Measurements from ENCODE around the gene CS. TPM values are rescaled to one million over a fixed set of nuclear protein-coding genes. Genes with fewer than 3 reads are reported as not detected.
"Not testable (repeated sequence)": the region's sequence is repeated elsewhere in the genome, so short reads cannot be mapped to it uniquely, and the experiment has no call there.

CS gene
- total RNA-seq, 2 donors from 2014 or later: 134 to 167 TPM

DNA sequence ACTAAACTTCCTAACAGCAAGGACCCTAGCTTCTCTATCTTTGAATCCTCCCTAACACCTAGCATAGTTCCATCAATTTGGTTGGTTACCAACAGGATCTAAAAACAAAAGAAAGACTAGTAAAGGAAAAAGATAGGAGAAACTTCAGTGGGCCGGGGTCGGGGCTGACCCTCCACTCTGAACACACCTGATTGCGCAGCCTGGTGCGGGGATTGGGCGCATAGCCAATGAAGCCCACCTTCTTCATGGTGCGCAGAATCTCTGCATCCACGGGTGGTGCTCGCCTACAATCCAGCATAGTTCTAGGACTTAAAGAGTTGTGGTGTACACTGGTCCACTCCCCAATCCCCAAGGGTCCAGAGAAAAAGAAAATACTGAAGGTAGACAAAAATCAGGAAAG, 26.0 kb upstream of the CS start:
- Histone ChIP-seq H3K27me3 (ENCODE audit: control insufficient read depth, insufficient read depth, low read length, poor library complexity, severe bottlenecking) (no peaks in the 10 kb centered on the region), H3K36me3 (ENCODE audit: control insufficient read depth, insufficient read depth, low read length) (peaks cover 15% of the 10 kb centered on the region), H3K27ac (ENCODE audit: low read depth, low read length) (no peak overlapping the region), H3K9ac (ENCODE audit: extremely low read depth, low read length, poor library complexity, severe bottlenecking) (no peak overlapping the region), H3K4me1 (ENCODE audit: control insufficient read depth, insufficient read depth, low read length) (no peaks in the 10 kb centered on the region), H3K4me3 (ENCODE audit: low read length) (no peak overlapping the region), H3K9me3 (ENCODE audit: control insufficient read depth, low read length) (no peaks in the 10 kb centered on the region)
- H3K4me3 Mint-ChIP-seq: no peak overlapping the region
- 91 to 94% methylated on average over 6 to 8 of the region's 8 CpGs for WGBS, 2 experiments (ENCODE audit: insufficient coverage in 1 of 2, insufficient read length in 1 of 2)
- peaks cover 3% of the 10 kb centered on the region for H3K4me1 Mint-ChIP-seq
- H3K9me3 Mint-ChIP-seq: no peaks in the 10 kb centered on the region
- DNase-seq: no peak
- H3K27ac Mint-ChIP-seq: no peak overlapping the region
- H3K36me3 Mint-ChIP-seq (ENCODE audit: low read depth): peaks cover 38% of the 10 kb centered on the region
- TF ChIP-seq, protein P1, sequence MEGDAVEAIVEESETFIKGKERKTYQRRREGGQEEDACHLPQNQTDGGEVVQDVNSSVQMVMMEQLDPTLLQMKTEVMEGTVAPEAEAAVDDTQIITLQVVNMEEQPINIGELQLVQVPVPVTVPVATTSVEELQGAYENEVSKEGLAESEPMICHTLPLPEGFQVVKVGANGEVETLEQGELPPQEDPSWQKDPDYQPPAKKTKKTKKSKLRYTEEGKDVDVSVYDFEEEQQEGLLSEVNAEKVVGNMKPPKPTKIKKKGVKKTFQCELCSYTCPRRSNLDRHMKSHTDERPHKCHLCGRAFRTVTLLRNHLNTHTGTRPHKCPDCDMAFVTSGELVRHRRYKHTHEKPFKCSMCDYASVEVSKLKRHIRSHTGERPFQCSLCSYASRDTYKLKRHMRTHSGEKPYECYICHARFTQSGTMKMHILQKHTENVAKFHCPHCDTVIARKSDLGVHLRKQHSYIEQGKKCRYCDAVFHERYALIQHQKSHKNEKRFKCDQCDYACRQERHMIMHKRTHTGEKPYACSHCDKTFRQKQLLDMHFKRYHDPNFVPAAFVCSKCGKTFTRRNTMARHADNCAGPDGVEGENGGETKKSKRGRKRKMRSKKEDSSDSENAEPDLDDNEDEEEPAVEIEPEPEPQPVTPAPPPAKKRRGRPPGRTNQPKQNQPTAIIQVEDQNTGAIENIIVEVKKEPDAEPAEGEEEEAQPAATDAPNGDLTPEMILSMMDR (conservative IDR thresholded peaks at IDR 0.05): no peak
- H3K27me3 Mint-ChIP-seq (ENCODE audit: insufficient read depth): no peaks in the 10 kb centered on the region

DNA sequence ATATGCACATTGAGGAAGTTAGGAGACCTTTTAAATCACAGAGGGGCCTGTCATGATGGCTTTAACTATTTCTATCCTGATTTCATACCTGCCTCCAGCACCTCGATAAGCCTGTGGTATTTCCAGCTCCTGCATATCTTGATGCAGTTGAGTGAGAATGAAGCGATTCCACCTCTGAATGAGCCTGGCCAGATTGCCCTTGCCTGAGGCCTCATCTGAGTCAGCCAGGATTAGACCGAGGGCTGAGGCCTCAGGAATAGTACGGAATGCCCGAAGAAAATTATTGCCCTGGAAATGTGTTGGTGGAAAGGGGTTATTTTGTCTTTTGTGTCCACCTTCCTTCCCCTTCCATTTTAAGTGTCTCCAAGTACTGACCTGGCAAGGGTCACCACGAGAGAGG, 24.1 kb upstream of the CS start:
- no peaks in the 10 kb centered on the region for H3K9me3 Mint-ChIP-seq
- Histone ChIP-seq H3K9ac (ENCODE audit: extremely low read depth, low read length, poor library complexity, severe bottlenecking) (no peak overlapping the region), H3K27ac (ENCODE audit: low read depth, low read length) (no peak overlapping the region), H3K9me3 (ENCODE audit: control insufficient read depth, low read length) (no peaks in the 10 kb centered on the region), H3K27me3 (ENCODE audit: control insufficient read depth, insufficient read depth, low read length, poor library complexity, severe bottlenecking) (no peaks in the 10 kb centered on the region), H3K36me3 (ENCODE audit: control insufficient read depth, insufficient read depth, low read length) (peaks cover 18% of the 10 kb centered on the region), H3K4me1 (ENCODE audit: control insufficient read depth, insufficient read depth, low read length) (no peaks in the 10 kb centered on the region), H3K4me3 (ENCODE audit: low read length) (no peak overlapping the region)
- no peak overlapping the region for H3K27ac Mint-ChIP-seq
- no peaks in the 10 kb centered on the region for H3K27me3 Mint-ChIP-seq (ENCODE audit: insufficient read depth)
- H3K36me3 Mint-ChIP-seq (ENCODE audit: low read depth): peaks cover 42% of the 10 kb centered on the region
- 90 to 94% methylated on average over 2 to 6 of the region's 6 CpGs for WGBS, 2 experiments (ENCODE audit: insufficient coverage in 1 of 2, insufficient read length in 1 of 2)
- TF ChIP-seq, protein P1 (conservative IDR thresholded peaks at IDR 0.05): no peak
- H3K4me3 Mint-ChIP-seq: no peak overlapping the region
- H3K4me1 Mint-ChIP-seq: peaks cover 3% of the 10 kb centered on the region
- DNase-seq: no peak

DNA sequence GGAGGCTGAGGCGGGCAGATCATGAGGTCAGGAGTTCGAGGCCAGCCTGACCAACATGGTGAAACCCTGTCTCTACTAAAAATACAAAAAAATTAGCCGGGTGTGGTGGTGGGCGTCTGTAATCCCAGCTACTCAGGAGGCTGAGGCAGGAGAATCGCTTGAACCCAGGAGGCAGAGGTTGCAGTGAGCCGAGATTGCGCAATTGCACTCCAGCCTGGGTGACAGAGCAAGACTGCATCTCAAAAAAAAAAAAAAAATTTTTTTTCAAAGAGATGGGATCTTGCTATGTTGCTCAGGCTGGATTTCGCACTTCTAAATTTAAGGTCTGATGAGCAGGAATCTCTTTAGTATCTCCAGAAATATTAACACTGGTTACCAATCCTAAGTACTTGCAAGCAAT, 21.5 kb upstream of the CS start:
- not testable (repeated sequence) for H3K27me3 Mint-ChIP-seq (ENCODE audit: insufficient read depth); H3K27ac Mint-ChIP-seq

DNA sequence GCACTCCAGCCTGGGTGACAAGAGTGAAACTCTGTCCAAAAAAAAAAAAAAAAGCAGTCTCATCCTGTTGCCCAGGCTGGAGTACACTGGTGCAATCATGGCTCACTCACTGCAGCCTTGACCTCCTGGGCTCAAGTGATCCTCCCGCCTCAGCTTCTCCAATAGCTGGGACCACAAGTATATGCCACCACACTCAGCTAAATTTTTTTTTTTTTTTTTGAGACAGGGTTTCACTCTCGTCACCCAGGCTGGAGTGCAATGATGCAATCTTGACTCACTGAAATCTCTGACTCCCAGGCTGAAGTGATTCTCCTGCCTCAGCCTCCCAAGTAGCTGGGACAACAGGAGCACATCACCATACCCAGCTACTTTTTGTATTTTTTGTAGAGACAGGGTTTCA, 20.9 kb upstream of the CS start:
- H3K9me3 Mint-ChIP-seq: no peaks in the 10 kb centered on the region
- no peak overlapping the region for H3K27ac Mint-ChIP-seq
- H3K36me3 Mint-ChIP-seq (ENCODE audit: low read depth): peaks cover 38% of the 10 kb centered on the region
- WGBS, 2 experiments (ENCODE audit: insufficient coverage in 1 of 2, insufficient read length in 1 of 2): 83 to 92% methylated on average over 1 to 2 of the region's 2 CpGs
- H3K4me3 ChIP-seq (ENCODE audit: low read length): no peak overlapping the region
- DNase-seq: no peak
- no peak overlapping the region for H3K4me3 Mint-ChIP-seq
- TF ChIP-seq, protein P1 (conservative IDR thresholded peaks at IDR 0.05): no peak
- H3K27ac ChIP-seq (ENCODE audit: low read depth, low read length): no peak overlapping the region
- no peaks in the 10 kb centered on the region for H3K27me3 Mint-ChIP-seq (ENCODE audit: insufficient read depth)
- no peak overlapping the region for H3K9ac ChIP-seq (ENCODE audit: extremely low read depth, low read length, poor library complexity, severe bottlenecking)
- H3K9me3 ChIP-seq (ENCODE audit: control insufficient read depth, low read length): no peaks in the 10 kb centered on the region
- H3K4me1 ChIP-seq (ENCODE audit: control insufficient read depth, insufficient read depth, low read length): no peaks in the 10 kb centered on the region
- H3K27me3 ChIP-seq (ENCODE audit: control insufficient read depth, insufficient read depth, low read length, poor library complexity, severe bottlenecking): no peaks in the 10 kb centered on the region
- peaks cover 18% of the 10 kb centered on the region for H3K36me3 ChIP-seq (ENCODE audit: control insufficient read depth, insufficient read depth, low read length)
- no peaks in the 10 kb centered on the region for H3K4me1 Mint-ChIP-seq

More for the DNA sequence above, 21.5 kb upstream of the CS start:
- not testable (repeated sequence) for H3K9me3 Mint-ChIP-seq; DNase-seq; H3K4me3 Mint-ChIP-seq; H3K9me3 ChIP-seq (ENCODE audit: control insufficient read depth, low read length); H3K4me3 ChIP-seq (ENCODE audit: low read length); H3K4me1 Mint-ChIP-seq; H3K27ac ChIP-seq (ENCODE audit: low read depth, low read length); H3K27me3 ChIP-seq (ENCODE audit: control insufficient read depth, insufficient read depth, low read length, poor library complexity, severe bottlenecking); H3K9ac ChIP-seq (ENCODE audit: extremely low read depth, low read length, poor library complexity, severe bottlenecking); H3K4me1 ChIP-seq (ENCODE audit: control insufficient read depth, insufficient read depth, low read length)
- peaks cover 18% of the 10 kb centered on the region for H3K36me3 ChIP-seq (ENCODE audit: control insufficient read depth, insufficient read depth, low read length)
- peaks cover 43% of the 10 kb centered on the region for H3K36me3 Mint-ChIP-seq (ENCODE audit: low read depth)
- 90 to 97% methylated on average over 3 to 8 of the region's 8 CpGs for WGBS, 2 experiments (ENCODE audit: insufficient coverage in 1 of 2, insufficient read length in 1 of 2)
